CD4-positive, alpha-beta T cell treated with Interferon gamma for 1 hour (primary cell): ENCODE measurements around the gene MSI2.

Experiments used
- DNase-seq: peaks from one replicate; pipeline ENCODE4 v3.0.0-alpha.2; 2020

The MSI2 gene

GRCh38 chr17:57515662-57516211 is 259.4 kb downstream of the MSI2 start:
- no peak for DNase-seq

GRCh38 chr17:57516290-57517230 is 260.2 kb downstream of the MSI2 start:
- DNase-seq = no peak

GRCh38 chr17:57517273-57517631 is 260.9 kb downstream of the MSI2 start:
- no peak for DNase-seq

- DNase-seq = no peak
Measured at GRCh38 chr17:57517632-57518456, 261.5 kb downstream of the MSI2 start.

GRCh38 chr17:57518587-57519581 is 262.6 kb downstream of the MSI2 start:
- DNase-seq = no peak

- no peak for DNase-seq
Measured at GRCh38 chr17:57519800-57520199, 263.5 kb downstream of the MSI2 start.

- DNase-seq = no peak
Measured at GRCh38 chr17:57521606-57522005, 265.3 kb downstream of the MSI2 start.

- no peak for DNase-seq
Measured at GRCh38 chr17:57522042-57523005, 266.0 kb downstream of the MSI2 start.

- no peak for DNase-seq
Measured at GRCh38 chr17:57523926-57524632, 267.8 kb downstream of the MSI2 start.

GRCh38 chr17:57524839-57525568 is 268.7 kb downstream of the MSI2 start:
- no peak for DNase-seq

- no peak for DNase-seq
Measured at GRCh38 chr17:57527221-57528057, 271.1 kb downstream of the MSI2 start.

GRCh38 chr17:57528058-57528451 is 271.7 kb downstream of the MSI2 start:
- DNase-seq = no peak

GRCh38 chr17:57530026-57530425 is 273.7 kb downstream of the MSI2 start:
- no peak for DNase-seq

GRCh38 chr17:57530508-57530907 is 274.2 kb downstream of the MSI2 start:
- DNase-seq = no peak

GRCh38 chr17:57531078-57531477 is 274.8 kb downstream of the MSI2 start:
- DNase-seq = no peak

- no peak for DNase-seq
Measured at GRCh38 chr17:57531648-57532504, 275.6 kb downstream of the MSI2 start.

GRCh38 chr17:57532556-57532955 is 276.2 kb downstream of the MSI2 start:
- no peak for DNase-seq

GRCh38 chr17:57532966-57533365 is 276.6 kb downstream of the MSI2 start:
- DNase-seq = no peak
